GM11168 (cell line): Measurements from ENCODE around the gene NLRC5.

Experiments
- in situ Hi-C: fragments of 300-500 bp; cut with MboI; formaldehyde crosslinking; loops from one replicate; pipeline ENCODE4 v1.12.0; 2022; ENCODE audit warnings: low sequenced_read_pairs; ENCODE audit not compliant: unreplicated experiment

NLRC5 gene

GRCh38 chr16:57039148-57039812, 49.9 kb downstream of the NLRC5 start:
- in situ Hi-C loops = no loop called here

- in situ Hi-C loops = loop anchor here (10.0 kb wide), 1 partner anchor 177 kb away; the partner anchor contains the start of gene SLC12A3
These were observed 52.1 kb downstream of the NLRC5 start for GRCh38 chr16:57041182-57042156.

- in situ Hi-C loops = loop anchor here (10.0 kb wide), 1 partner anchor 178 kb away; the partner anchor contains the start of gene SLC12A3
These were observed 53.1 kb downstream of the NLRC5 start for GRCh38 chr16:57042157-57043111.

GRCh38 chr16:57043248-57043647, 53.9 kb downstream of the NLRC5 start:
- in situ Hi-C loops = loop anchor here (10.0 kb wide), 1 partner anchor 178 kb away; the partner anchor contains the start of gene SLC12A3

GRCh38 chr16:57044931-57045693, 55.8 kb downstream of the NLRC5 start:
- in situ Hi-C loops = loop anchor here (10.0 kb wide), 1 partner anchor 180 kb away; the partner anchor contains the start of gene SLC12A3

- in situ Hi-C loops = loop anchor here (10.0 kb wide), 1 partner anchor 181 kb away; the partner anchor contains the start of gene SLC12A3
These were observed 56.5 kb downstream of the NLRC5 start for GRCh38 chr16:57045694-57046381.

GRCh38 chr16:57048095-57048494, 58.7 kb downstream of the NLRC5 start:
- in situ Hi-C loops = loop anchor here (10.0 kb wide), 1 partner anchor 183 kb away; the partner anchor contains the start of gene SLC12A3

GRCh38 chr16:57049678-57050077, 60.3 kb downstream of the NLRC5 start:
- in situ Hi-C loops = loop anchor here (10.0 kb wide), 1 partner anchor 185 kb away; the partner anchor contains the start of gene SLC12A3

GRCh38 chr16:57051696-57052228, 62.4 kb downstream of the NLRC5 start:
- in situ Hi-C loops = no loop called here

GRCh38 chr16:57053206-57053605, 63.8 kb downstream of the NLRC5 start:
- in situ Hi-C loops = no loop called here

- in situ Hi-C loops = no loop called here
These were observed 65.0 kb downstream of the NLRC5 start for GRCh38 chr16:57054338-57054737.

- in situ Hi-C loops = loop anchor here (5.0 kb wide), 1 partner anchor 87 kb away; no protein-coding TSS in a partner anchor
These were observed 65.4 kb downstream of the NLRC5 start for GRCh38 chr16:57054771-57055170.

GRCh38 chr16:57055671-57056070, 66.3 kb downstream of the NLRC5 start:
- in situ Hi-C loops = loop anchor here (5.0 kb wide), 1 partner anchor 88 kb away; no protein-coding TSS in a partner anchor

GRCh38 chr16:57058291-57058861, 69.0 kb downstream of the NLRC5 start:
- in situ Hi-C loops = loop anchor here (5.0 kb wide), 1 partner anchor 91 kb away; no protein-coding TSS in a partner anchor

- in situ Hi-C loops = no loop called here
These were observed 71.1 kb downstream of the NLRC5 start for GRCh38 chr16:57060323-57061083.

- in situ Hi-C loops = no loop called here
These were observed 71.9 kb downstream of the NLRC5 start for GRCh38 chr16:57061084-57061905.
